ENCODE measurements around the gene TSSK6.

DNA sequence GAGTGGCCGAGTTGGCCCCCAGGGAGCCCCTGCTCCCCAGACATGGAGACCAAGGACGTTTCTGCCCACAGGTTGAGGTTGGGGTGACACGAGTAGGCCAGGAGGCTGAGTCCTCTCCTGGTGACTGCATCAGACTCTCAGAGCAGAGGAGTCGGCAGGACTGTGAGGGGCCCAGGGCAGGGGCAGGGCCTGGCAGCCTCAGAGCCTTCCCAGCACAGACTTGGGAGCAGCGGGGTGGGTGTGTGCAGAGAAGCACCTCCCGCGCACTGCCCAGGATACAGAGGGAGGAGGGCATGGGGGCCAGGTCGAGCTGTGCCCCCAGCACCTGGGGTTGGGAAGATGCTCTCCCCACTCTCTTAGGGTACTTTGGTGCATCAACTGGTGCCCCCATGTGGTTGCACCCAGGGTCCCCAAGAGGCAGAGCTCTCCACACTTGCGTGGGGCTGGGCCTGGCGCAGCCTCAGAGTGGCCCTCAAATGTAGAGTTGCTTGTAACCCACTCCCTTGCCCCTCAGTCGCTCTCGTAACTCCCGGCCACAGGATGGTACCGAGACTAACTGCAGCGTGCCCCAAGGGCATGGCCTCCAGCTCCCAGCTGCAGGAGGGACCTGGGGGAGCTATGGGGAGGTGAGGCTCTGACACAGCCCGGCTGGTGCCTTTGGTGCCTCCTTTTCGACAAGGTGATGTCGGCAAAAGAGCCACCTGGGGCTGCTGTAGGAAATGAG lies 15.9 kb downstream of the TSSK6 start:
- TF ChIP-seq FOXK2 (IDR thresholded peaks at IDR 0.05), result no peak
- no peak for TF ChIP-seq FOXA1 (IDR thresholded peaks at IDR 0.05)
- TF ChIP-seq HDGF (IDR thresholded peaks at IDR 0.05; ENCODE audit: borderline replicate concordance), result no peak
- TF ChIP-seq SUZ12 (IDR thresholded peaks at IDR 0.05), result no peak
- no peak for TF ChIP-seq L3MBTL2 (conservative IDR thresholded peaks at IDR 0.05)
- no peak for TF ChIP-seq BHLHE40 (IDR thresholded peaks at IDR 0.05; ENCODE audit: borderline replicate concordance)

Measured in HEK293T (cell line).